Measurements from ENCODE around the gene KRTAP10-5. TPM values are rescaled to one million over a fixed set of nuclear protein-coding genes. Genes with fewer than 3 reads are reported as not detected.

Gene KRTAP10-5
- total RNA-seq, 1 experiment from 2014 or later: not detected

DNA sequence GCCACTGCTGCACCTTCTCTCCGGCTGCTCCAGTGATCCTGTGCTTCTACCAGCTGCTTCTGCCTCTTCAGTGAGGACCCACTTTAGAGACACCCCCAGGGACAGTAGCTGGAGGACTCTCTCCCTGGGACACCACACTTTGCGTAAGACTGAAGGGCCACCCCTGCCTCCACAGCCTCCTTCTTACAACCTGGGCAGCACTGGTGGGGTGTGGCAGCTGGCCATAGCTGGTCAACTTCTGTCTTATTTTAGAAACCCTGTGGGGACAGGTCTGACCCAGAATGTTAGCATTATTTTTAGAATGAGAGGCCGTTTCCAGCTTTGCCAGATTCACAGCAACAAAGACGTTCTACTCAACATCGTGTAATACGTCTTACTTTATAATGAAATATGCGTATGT lies 45.4 kb upstream of the KRTAP10-5 start:
- DNase-seq (ENCODE audit: low read depth, low spot score) (no peak), ATAC-seq (no peak)
- no peak overlapping the region for H3K27ac ChIP-seq (ENCODE audit: low read length)
- in situ Hi-C loops (cut with HindIII; ENCODE audit: low pct_unique_long_range_greater_than_20kb, low sequenced_read_pairs) (no loop called here), intact Hi-C loops (cut with micrococcal nuclease; ENCODE audit: unreplicated experiment) (no loop called here)
- no peaks in the 10 kb centered on the region for H3K36me3 ChIP-seq (ENCODE audit: control insufficient read depth, insufficient read depth, low read length)
- POLR2A ChIA-PET: no interaction called here
- H3K27me3 ChIP-seq (ENCODE audit: control insufficient read depth, insufficient read depth, low read length): no peaks in the 10 kb centered on the region
- H3K4me1 ChIP-seq (ENCODE audit: control insufficient read depth, insufficient read depth, low read length): no peaks in the 10 kb centered on the region
- CTCF ChIA-PET: no interaction called here
- no peak for TF ChIP-seq TCF7L2 (IDR thresholded peaks at IDR 0.05; ENCODE audit: low read depth, low read length)
- no peak for TF ChIP-seq REST (IDR thresholded peaks at IDR 0.05; ENCODE audit: insufficient read depth in 1 of 2, low read depth in 2 of 2, low read length in 1 of 2)
- TF ChIP-seq SIN3A (IDR thresholded peaks at IDR 0.05; ENCODE audit: borderline replicate concordance, insufficient read depth, low read depth, low read length): no peak
- TF ChIP-seq, protein P1, sequence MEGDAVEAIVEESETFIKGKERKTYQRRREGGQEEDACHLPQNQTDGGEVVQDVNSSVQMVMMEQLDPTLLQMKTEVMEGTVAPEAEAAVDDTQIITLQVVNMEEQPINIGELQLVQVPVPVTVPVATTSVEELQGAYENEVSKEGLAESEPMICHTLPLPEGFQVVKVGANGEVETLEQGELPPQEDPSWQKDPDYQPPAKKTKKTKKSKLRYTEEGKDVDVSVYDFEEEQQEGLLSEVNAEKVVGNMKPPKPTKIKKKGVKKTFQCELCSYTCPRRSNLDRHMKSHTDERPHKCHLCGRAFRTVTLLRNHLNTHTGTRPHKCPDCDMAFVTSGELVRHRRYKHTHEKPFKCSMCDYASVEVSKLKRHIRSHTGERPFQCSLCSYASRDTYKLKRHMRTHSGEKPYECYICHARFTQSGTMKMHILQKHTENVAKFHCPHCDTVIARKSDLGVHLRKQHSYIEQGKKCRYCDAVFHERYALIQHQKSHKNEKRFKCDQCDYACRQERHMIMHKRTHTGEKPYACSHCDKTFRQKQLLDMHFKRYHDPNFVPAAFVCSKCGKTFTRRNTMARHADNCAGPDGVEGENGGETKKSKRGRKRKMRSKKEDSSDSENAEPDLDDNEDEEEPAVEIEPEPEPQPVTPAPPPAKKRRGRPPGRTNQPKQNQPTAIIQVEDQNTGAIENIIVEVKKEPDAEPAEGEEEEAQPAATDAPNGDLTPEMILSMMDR (IDR thresholded peaks at IDR 0.05): no peak
- no peak for TF ChIP-seq POLR2AphosphoS5 (IDR thresholded peaks at IDR 0.05; ENCODE audit: low read depth, low read length)
- peaks cover 7% of the 10 kb centered on the region; the same call in 1 of the 2 replicates for H3K9me3 ChIP-seq (ENCODE audit: control insufficient read depth, insufficient read depth, low read depth, low read length)
- H3K4me3 ChIP-seq (ENCODE audit: low read depth in 2 of 2, low read length in 2 of 2): no peak overlapping the region
- BruUV-seq (replicated peaks): no TSS peak

DNA sequence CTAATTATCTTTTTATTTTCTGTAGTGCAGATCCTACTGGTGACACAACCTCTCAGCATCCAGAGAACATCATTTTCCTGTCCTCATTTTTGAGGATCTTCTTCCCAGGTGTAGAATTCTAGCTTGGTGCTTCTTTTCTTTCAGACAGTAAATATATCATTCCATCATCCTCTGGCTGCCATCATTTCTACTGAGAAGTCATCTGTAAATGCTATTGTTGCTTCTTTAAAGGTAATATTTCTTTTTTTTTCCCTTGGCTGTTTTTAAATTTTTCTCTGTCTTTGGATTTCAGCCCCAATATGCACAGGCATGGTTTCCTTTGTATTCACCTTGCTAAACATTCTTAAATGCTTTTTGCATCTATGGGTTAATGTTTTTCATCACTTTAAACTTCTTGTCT lies 43.2 kb upstream of the KRTAP10-5 start:
- in situ Hi-C loops (cut with HindIII; ENCODE audit: low pct_unique_long_range_greater_than_20kb, low sequenced_read_pairs) (no loop called here), intact Hi-C loops (cut with micrococcal nuclease; ENCODE audit: unreplicated experiment) (no loop called here)
- no peak for ATAC-seq
- CTCF ChIA-PET: no interaction called here
- no peak for DNase-seq (ENCODE audit: low read depth, low spot score)
- BruUV-seq (replicated peaks): no TSS peak
- no peaks in the 10 kb centered on the region for H3K36me3 ChIP-seq (ENCODE audit: control insufficient read depth, insufficient read depth, low read length)
- H3K27me3 ChIP-seq (ENCODE audit: control insufficient read depth, insufficient read depth, low read length): no peaks in the 10 kb centered on the region
- H3K27ac ChIP-seq (ENCODE audit: low read length): no peak overlapping the region
- H3K4me3 ChIP-seq (ENCODE audit: low read depth in 2 of 2, low read length in 2 of 2): no peak overlapping the region
- no peaks in the 10 kb centered on the region for H3K4me1 ChIP-seq (ENCODE audit: control insufficient read depth, insufficient read depth, low read length)
- POLR2A ChIA-PET: no interaction called here
- H3K9me3 ChIP-seq (ENCODE audit: control insufficient read depth, insufficient read depth, low read depth, low read length): peaks cover 7% of the 10 kb centered on the region; the same call in 1 of the 2 replicates
- TF ChIP-seq POLR2AphosphoS5 (IDR thresholded peaks at IDR 0.05; ENCODE audit: low read depth, low read length) (no peak), REST (IDR thresholded peaks at IDR 0.05; ENCODE audit: insufficient read depth in 1 of 2, low read depth in 2 of 2, low read length in 1 of 2) (no peak), SIN3A (IDR thresholded peaks at IDR 0.05; ENCODE audit: borderline replicate concordance, insufficient read depth, low read depth, low read length) (no peak), TCF7L2 (IDR thresholded peaks at IDR 0.05; ENCODE audit: low read depth, low read length) (no peak)
- TF ChIP-seq, protein P1 (IDR thresholded peaks at IDR 0.05): no peak
